SKM-1 treated with dmso at 0.1 percent for 144 hours (cell line): ENCODE data around the gene RDX.
"Not testable (repeated sequence)": the region's sequence is repeated elsewhere in the genome, so short reads cannot be mapped to it uniquely, and the experiment has no call there.

Source experiments
- DNase-seq: peaks from one replicate; lab custom pipeline; 2025; ENCODE audit not compliant: unreplicated experiment; lab: John Stamatoyannopoulos, UW

Gene RDX

GRCh38 chr11:110296226-110297075, at the start of gene RDX:
TSS of gene RDX (minus strand) at chr11:110296614. CDS start at chr11:110279692, 16,922 bp downstream.
- DNase-seq = peak; percentile 60

DNA sequence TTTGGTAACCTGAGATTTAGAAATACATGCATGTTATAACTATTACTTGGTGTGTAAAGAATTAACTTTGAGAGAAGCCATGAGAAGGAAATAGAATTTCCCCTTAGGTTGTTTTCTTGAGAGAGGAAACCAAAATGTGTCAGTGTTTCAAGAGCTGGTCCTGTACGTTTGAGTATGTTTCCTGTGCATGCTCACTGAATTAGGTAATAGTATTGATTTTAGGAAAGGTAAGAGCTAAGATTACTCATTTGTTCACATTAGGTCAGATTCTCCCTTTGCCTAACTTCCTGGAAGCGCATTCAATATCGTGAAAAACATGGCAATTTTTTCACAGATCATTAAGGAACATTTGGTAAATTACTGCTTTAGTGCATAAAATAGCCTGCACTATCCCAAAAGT, 49.3 kb upstream of the RDX start:
- DNase-seq = no peak

GRCh38 chr11:110340436-110340835, 44.0 kb upstream of the RDX start:
- no peak for DNase-seq

GRCh38 chr11:110339456-110340250, 43.2 kb upstream of the RDX start:
- no peak for DNase-seq

GRCh38 chr11:110338684-110339083, 42.3 kb upstream of the RDX start:
- no peak for DNase-seq

DNA sequence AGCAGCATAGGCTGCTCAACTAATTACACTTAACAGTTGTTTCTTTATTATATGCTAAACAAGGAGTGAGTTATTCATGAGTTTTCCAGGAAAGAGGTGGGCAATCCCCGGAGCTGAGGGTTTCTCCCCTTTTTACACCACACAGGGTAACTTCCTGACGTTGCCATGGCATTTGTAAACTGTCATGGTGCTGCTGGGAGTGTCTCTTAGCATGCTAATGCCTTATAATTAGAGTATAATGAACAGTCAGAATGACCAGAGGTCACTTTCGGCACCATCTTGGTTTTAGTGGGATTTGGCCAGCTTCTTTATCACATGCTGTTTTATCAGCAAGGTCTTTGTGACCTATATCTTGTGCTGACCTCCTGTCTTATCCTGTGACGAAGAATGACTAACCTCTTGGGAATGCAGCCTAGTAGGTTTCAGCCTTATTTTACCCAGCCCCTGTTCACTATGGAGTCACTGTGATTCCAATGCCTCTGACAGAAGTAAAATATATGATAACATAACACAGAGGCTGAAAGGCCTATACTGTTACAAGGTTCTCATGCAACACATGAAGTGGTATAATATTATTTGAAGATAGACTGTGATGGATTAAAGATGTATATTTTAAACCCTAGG, 41.3 kb upstream of the RDX start:
- no peak for DNase-seq

- DNase-seq = no peak
Measured at GRCh38 chr11:110336054-110336453, 39.6 kb upstream of the RDX start.

DNA sequence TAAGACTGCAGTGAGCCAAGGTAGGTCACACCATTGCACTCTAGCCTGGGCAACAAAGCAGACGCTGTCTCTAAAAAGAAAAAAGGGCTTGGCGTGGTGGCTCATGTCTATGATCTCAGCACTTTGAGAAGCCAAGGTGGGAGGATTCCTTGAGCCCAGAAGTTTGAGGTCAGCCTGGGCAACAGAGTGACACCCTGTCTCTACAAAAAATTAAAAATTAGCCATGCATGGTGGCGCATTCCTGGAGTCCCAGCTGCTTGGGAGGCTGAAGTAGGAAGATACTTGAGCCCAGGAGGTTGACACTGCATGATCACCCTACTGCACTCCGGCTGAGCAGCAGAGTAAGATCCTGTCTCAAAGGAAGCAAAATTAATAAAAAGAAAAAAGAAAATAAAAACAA, 38.9 kb upstream of the RDX start:
- no peak for DNase-seq

DNA sequence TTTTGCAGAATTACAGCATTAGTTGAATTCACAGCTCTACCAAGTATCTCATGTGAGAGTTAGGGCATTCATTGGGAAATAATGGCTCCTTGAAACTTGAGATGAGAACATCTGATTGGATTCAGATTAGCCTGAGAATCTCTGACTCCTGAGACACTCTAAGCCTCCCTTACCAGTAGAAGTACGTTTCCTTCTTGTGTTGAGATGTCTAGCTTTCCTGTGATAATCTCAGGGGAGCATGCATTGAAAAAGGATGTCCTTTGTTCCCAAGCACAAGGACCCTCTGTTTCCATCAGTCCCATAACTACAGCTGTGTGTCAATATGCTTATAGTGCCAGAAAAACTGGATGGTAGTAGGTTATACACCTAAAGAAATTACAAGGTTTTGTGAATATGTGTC, 35.2 kb upstream of the RDX start:
- no peak for DNase-seq

- no peak for DNase-seq
Measured at GRCh38 chr11:110329445-110329844, 33.0 kb upstream of the RDX start.

- no peak for DNase-seq
Measured at GRCh38 chr11:110327508-110327907, 31.1 kb upstream of the RDX start.

DNA sequence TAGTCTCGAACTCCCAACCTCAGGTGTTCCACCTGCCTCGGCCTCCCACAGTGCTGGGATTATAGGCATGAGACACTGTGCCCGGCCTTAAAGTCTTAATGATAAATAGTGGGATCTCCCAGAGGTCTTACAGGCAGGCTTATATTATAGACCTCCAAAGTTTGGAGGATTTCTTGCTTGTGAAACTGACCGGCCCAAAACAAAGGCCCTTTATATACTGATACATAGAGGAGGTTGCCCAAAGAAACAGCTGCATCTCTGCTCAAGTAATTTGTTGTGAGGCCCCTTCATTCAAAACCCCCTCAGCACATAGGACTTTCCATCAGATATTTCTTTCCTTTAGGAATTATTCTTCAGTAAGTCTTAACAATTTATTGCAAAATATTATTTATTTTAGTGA, 27.4 kb upstream of the RDX start:
- DNase-seq = no peak

- no peak for DNase-seq
Measured at GRCh38 chr11:110319501-110319900, 23.1 kb upstream of the RDX start.

GRCh38 chr11:110318638-110319404, 22.4 kb upstream of the RDX start:
- DNase-seq = peak; percentile 19

DNA sequence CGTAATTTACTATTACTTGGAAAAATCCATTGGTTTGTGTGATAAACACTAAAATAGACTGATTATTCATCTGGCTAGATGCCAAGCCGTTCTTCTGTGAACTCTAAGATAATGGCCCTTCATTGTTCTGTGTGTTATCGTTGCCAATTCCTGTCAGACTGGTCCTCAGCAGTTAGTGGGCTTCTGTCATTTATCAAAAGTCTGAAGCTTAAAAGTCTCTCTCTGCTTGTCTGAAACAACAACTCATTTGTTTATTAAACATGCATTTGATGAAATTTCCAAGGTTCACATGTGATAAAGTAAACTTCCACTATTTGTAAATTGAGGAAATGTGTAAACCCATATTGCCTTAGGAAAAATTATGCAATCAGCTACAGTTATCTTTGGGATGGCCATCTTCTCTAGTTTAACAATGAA, 21.1 kb upstream of the RDX start:
- no peak for DNase-seq

- no peak for DNase-seq
Measured at GRCh38 chr11:110314366-110315095, 18.1 kb upstream of the RDX start.

- DNase-seq = no peak
Measured at GRCh38 chr11:110312670-110313069, 16.3 kb upstream of the RDX start.

DNA sequence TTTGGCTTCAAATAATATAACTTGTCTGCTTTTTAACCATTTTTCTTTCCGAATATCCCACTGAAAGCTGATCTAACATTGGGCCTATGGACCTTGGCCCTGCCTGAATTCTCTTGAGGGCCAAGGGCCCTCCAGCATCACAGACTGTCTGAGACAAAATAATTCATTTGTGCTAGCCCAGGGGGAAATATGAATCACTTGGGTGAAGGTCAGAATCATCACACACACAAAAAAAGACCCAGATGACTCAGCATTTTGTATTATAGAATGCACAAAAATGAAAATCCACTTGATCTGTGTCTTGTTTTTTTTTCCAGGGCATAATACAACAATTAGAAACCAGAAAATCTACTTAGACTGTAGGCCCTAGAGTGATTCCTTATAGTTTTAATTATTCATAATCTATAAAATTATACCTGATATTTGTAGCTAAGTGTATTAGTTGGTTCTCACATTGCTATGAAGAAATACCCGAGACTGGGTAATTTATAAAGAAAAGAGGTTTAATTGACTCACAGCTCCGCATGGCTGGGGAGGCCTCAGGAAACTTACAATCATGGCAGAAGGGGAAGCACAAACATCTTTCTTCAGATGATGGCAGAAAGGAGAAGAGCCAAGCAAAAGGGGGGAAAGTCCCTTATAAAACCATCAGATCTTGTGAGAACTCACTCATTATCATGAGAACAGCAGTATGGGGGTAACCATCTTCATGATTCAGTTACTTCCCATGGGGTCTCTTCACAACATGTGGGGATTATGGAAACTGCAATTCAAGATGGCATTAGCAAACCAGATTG, 15.6 kb upstream of the RDX start:
- no peak for DNase-seq

DNA sequence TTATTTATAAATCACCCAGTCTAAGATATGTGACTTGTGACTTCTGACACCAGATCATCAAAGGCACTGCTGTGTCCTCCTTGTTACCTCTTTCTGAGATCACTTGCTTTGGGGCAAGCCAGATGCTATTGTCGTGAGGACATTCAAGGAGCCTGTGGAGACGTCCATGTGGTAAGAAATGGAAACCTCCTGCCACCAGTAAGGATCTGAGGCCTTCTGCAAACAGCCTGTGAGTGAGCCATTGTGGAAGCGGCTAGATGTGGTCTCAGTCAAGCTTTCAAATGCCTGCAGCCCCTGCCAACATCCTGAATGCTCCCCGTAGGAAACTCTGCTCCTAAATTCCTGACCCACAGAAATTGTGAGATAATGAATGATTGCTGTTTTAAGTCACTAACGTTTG, 11.7 kb upstream of the RDX start:
- no peak for DNase-seq

- DNase-seq = not testable (repeated sequence)
Measured at GRCh38 chr11:110306019-110306388, 9.6 kb upstream of the RDX start.
